NCI-H1417 treated with DMSO at 0.1 percent for 48 hours (cell line): Measurements from ENCODE around the gene COQ4.

Source experiments
- DNase-seq: peaks from one replicate; lab custom pipeline; 2025; lab: John Stamatoyannopoulos, UW

Gene COQ4

GRCh38 chr9:128372784-128373183 lies 50.1 kb downstream of the COQ4 start:
- DNase-seq: no peak

- no peak for DNase-seq
Observed at GRCh38 chr9:128374221-128374675, 51.6 kb downstream of the COQ4 start.

- DNase-seq: no peak
Observed at GRCh38 chr9:128375865-128376264, 53.2 kb downstream of the COQ4 start.

- DNase-seq: no peak
Observed at GRCh38 chr9:128382261-128382660, 59.6 kb downstream of the COQ4 start.

GRCh38 chr9:128383007-128383753 lies 60.5 kb downstream of the COQ4 start:
- peak; percentile 21 for DNase-seq
